GM18870 (cell line): ENCODE results near the gene SCAANT1.

Source experiments
- ATAC-seq: cut with Tn5 transposase; IDR thresholded peaks from one replicate; pipeline ENCODE4 v1.9.1; 2021; ENCODE audit warnings: moderate library complexity; ENCODE audit not compliant: unreplicated experiment

SCAANT1 gene

GRCh38 chr3:63905731-63906620 lies 6.2 kb downstream of the SCAANT1 start:
- ATAC-seq: no peak

GRCh38 chr3:63900459-63900858 lies 11.7 kb downstream of the SCAANT1 start:
- ATAC-seq: no peak

GRCh38 chr3:63900010-63900409 lies 12.2 kb downstream of the SCAANT1 start:
- ATAC-seq: no peak

GRCh38 chr3:63896332-63897030 lies 15.7 kb downstream of the SCAANT1 start:
- peak; percentile 71 for ATAC-seq

- ATAC-seq: no peak
Observed at GRCh38 chr3:63895422-63896189, 16.6 kb downstream of the SCAANT1 start.

- no peak for ATAC-seq
Observed at GRCh38 chr3:63892773-63893352, 19.3 kb downstream of the SCAANT1 start.

- ATAC-seq: no peak
Observed at GRCh38 chr3:63891518-63891917, 20.7 kb downstream of the SCAANT1 start.

GRCh38 chr3:63886858-63887257 lies 25.3 kb downstream of the SCAANT1 start:
- ATAC-seq: no peak

GRCh38 chr3:63880653-63881052 lies 31.5 kb downstream of the SCAANT1 start:
- ATAC-seq: no peak

GRCh38 chr3:63878394-63879060 lies 33.7 kb downstream of the SCAANT1 start:
- no peak for ATAC-seq

GRCh38 chr3:63877737-63878393 lies 34.3 kb downstream of the SCAANT1 start:
- ATAC-seq: no peak

- ATAC-seq: no peak
Observed at GRCh38 chr3:63876260-63876659, 35.9 kb downstream of the SCAANT1 start.

GRCh38 chr3:63875510-63875909 lies 36.7 kb downstream of the SCAANT1 start:
- ATAC-seq: no peak

GRCh38 chr3:63874769-63875168 lies 37.4 kb downstream of the SCAANT1 start:
- no peak for ATAC-seq

GRCh38 chr3:63872135-63872924 lies 39.9 kb downstream of the SCAANT1 start:
- ATAC-seq: no peak

- no peak for ATAC-seq
Observed at GRCh38 chr3:63870615-63871005, 41.6 kb downstream of the SCAANT1 start.

- no peak for ATAC-seq
Observed at GRCh38 chr3:63869940-63870614, 42.1 kb downstream of the SCAANT1 start.

GRCh38 chr3:63867225-63867624 lies 45.0 kb downstream of the SCAANT1 start:
- no peak for ATAC-seq

- ATAC-seq: no peak
Observed at GRCh38 chr3:63864965-63865327, 47.2 kb downstream of the SCAANT1 start.
